GM19351 (cell line): ENCODE data around the gene ST8SIA6.
A peak's percentile ranks its signal among the peaks of the same experiment; 100 is the strongest.
"Not testable (repeated sequence)": the region's sequence is repeated elsewhere in the genome, so short reads cannot be mapped to it uniquely, and the experiment has no call there.

Experiments used
- ATAC-seq: cut with Tn5 transposase; IDR thresholded peaks from one replicate; pipeline ENCODE4 v1.9.1; 2021; ENCODE audit warnings: mild to moderate bottlenecking, moderate library complexity; ENCODE audit not compliant: unreplicated experiment

ST8SIA6 gene

GRCh38 chr10:17349717-17350116, 104.7 kb downstream of the ST8SIA6 start:
- no peak for ATAC-seq

DNA sequence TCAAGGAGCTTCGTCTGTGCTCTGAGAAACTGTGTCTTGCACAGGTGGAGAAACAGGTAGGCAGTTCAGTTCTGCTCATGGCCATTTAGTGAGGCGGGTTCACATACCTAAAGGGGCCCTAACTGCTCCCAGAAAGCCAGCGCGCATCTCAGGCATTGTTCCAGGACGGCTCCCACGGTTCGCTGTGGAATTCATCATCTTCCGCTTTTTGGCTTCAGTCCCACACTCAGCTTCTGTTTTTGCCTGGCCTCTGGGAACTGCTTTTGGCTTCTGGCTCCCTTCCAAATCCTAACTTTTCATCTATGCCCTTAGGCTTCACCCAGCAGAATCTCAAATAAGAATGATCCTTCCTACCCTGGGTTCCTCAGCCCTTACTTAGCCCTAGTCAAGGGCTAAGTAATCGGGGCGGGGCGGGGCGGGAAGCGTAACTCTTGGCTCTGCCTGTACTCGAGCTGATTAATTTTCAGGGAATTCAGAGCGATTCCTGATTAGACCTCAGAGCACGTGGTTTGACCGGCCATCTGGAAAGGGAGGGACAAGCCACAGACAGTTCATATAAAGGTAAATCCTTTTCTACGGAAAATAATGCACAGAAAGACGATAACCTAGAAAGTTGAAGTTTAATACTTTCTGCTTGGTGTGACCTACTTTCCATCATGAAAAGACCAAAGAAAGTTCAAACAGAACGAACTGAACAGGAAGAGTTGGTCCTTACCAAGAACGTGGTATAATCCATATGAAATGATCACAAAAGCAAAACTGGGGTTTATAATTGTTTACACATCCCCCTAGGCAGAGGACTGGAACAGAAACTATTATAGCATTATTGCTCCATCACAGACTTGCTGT, 105.7 kb downstream of the ST8SIA6 start:
- no peak for ATAC-seq

GRCh38 chr10:17348011-17348500, 106.3 kb downstream of the ST8SIA6 start:
- no peak for ATAC-seq

DNA sequence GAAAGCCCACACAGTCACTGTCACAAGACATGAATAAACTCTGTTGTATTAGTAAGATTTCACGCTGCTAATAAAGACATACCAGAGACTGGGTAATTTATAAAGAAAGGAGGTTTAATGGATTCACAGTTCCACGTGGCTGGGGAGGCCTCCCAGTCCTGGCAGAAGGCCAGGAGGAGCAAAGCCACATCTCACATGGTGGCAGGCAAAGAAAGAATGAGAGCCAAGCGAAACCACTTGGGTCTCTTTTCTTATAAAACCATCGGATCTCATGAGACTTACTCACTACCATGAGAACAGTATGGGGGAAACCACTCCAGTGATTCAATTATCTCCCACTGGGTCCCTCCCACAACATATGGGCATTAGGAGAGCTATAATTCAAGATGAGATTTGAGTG, 110.2 kb downstream of the ST8SIA6 start:
- no peak for ATAC-seq

GRCh38 chr10:17343118-17343517, 111.3 kb downstream of the ST8SIA6 start:
- no peak for ATAC-seq

- ATAC-seq, result no peak
Measured at GRCh38 chr10:17340144-17340829, 114.1 kb downstream of the ST8SIA6 start.

DNA sequence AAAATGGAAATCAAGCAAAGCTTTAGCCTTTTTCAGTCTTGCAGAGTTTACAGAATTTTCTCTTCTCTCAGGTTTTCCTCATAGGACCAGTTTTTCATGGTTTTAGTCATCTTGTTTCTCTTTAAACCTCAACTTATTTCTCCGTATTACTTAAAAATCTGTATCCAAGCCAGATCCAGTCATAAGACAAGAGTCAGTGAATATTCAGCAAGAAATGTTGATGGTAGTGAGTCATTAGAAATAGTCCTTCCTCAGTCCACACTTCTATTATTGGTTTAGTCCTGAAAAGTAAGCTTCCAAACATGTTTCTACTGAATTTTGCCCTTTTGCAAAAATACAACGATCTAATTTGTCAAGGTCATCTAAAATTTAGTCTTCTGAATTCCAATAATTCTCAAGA, 119.3 kb downstream of the ST8SIA6 start:
- no peak for ATAC-seq

DNA sequence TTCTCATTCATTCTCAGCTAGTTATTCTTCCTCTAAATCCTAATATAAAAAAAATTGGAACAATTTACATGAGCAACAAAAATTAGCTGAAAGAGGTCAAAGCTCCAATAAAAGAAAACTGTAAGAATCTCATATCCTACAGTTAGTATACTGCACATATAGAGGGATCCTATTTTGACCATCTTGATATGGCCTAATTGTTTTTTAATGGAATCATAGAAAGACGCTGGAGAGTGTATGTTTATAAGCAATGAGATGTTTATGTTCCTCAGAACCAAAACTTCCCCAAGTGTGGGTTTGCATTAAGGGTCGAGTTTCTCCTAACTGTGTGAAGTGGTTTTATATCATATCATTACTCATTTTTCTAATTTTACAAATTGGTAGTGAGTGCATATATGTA, 123.9 kb downstream of the ST8SIA6 start:
- no peak for ATAC-seq

GRCh38 chr10:17326377-17326776, 128.0 kb downstream of the ST8SIA6 start:
- no peak for ATAC-seq

GRCh38 chr10:17321957-17322356, 132.4 kb downstream of the ST8SIA6 start:
- ATAC-seq, result not testable (repeated sequence)

GRCh38 chr10:17316488-17317170, 137.8 kb downstream of the ST8SIA6 start:
- ATAC-seq, result peak; percentile 96

DNA sequence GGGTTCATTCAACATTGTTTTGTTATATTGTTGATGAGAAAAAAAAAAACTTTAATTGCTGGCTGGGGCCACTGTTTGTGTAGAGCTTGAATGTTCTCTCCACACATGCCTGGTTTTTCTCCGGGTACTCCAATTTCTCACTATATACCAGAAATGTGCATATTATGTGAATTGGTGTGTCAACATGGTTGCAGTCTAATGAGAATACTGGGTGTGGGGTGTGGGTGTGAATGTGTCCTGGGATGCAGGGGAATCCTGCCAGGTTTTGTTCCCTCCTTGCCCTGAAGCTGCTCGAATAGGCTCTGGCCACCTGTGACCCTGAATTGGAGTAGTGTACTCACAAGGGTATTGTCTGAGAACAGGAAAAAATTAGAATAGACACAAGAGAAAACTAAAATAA, 145.0 kb downstream of the ST8SIA6 start:
- ATAC-seq, result no peak

- no peak for ATAC-seq
Measured at GRCh38 chr10:17307123-17307522, 147.3 kb downstream of the ST8SIA6 start.

- no peak for ATAC-seq
Measured at GRCh38 chr10:17292375-17292774, 162.0 kb downstream of the ST8SIA6 start.

DNA sequence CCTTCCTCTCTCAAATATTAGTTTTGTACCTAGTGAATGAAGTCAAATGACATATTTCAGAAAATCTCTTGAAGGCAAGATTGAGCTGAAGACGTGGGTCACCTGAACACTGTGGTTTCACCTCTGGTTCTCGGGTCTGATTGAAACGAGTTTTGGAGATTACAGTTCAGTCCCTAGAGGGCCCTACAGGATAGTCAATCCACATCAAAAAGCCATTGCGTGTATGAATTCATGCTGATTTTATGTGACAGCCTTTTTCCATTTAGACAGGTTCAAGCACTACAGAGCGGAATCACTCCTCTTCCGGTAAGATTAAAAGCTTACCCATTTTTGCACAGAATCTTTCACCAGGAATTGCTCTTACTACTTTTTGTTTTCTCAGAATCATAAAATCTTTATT, 164.2 kb downstream of the ST8SIA6 start:
- ATAC-seq, result no peak

GRCh38 chr10:17289763-17290162, 164.6 kb downstream of the ST8SIA6 start:
- ATAC-seq, result no peak

GRCh38 chr10:17286562-17287550, 167.5 kb downstream of the ST8SIA6 start:
- ATAC-seq, result no peak

DNA sequence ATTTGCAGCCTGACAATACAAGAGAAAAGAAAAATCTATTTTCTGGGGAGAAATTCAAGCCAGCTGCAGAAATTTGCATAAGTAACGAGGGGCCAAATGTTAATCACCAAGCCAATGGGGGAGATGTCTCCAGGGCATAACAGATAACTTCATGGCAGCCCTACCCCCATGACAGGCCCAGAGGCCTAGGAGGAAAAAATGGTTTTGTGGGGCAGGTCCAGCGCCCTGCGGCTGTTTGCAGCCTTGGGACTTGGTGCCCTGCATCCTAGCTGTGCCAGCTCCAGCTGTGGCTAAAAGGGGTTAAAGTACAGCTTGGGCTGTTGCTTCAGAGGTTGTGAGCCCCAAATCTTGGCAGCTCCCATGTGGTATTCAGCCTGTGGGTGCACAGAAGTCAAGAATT, 172.1 kb downstream of the ST8SIA6 start:
- no peak for ATAC-seq

DNA sequence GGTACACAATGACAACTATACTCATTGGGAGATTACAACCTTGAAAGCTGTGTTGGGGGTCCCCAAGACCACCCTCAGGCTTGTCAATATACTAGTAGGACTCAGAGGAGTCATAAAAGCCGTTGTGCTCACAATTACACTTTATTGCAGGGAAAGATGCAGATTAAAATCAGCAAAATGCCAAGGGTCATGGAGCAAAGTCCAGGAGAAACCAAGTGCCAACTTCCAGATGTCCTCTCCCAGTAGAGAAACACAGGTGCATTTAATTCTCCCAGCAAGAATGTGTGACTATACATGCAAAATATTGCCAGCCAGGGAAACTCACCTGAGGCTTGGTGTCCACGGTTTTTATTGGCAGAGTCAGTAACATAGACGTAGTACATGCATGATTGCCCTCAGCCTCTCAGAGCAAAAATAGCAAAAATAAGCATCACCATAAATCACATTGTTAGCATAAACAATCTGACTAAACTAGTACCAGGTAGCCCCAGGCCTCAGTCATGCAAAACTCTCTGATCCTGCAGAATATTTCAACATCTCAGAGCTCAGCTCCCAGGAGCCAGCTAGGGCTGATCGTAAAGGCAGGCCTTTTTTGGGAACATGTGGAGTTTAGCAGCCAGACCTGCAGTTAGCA, 175.7 kb downstream of the ST8SIA6 start:
- no peak for ATAC-seq
